Fibroblast of mammary gland (primary cell): Measurements from ENCODE around the gene CADPS.

Source experiments
- DNase-seq: peaks from one replicate; pipeline ENCODE4 v3.0.0-alpha.2; 2010; ENCODE audit warnings: low read depth
- H3K4me3 ChIP-seq: 2 replicates; pipeline ENCODE4 v1.5.1; 2011; ENCODE audit warnings: low read depth, mild to moderate bottlenecking, low read length, moderate library complexity; ENCODE audit not compliant: control insufficient read depth
- TF ChIP-seq, protein P1 (sequence below): conservative IDR thresholded peaks from 2 replicates; pipeline ENCODE4 v1.5.1; 2011; ENCODE audit warnings: low read depth, low read length, inconsistent platforms; ENCODE audit not compliant: control insufficient read depth, insufficient read depth

The CADPS gene

DNA sequence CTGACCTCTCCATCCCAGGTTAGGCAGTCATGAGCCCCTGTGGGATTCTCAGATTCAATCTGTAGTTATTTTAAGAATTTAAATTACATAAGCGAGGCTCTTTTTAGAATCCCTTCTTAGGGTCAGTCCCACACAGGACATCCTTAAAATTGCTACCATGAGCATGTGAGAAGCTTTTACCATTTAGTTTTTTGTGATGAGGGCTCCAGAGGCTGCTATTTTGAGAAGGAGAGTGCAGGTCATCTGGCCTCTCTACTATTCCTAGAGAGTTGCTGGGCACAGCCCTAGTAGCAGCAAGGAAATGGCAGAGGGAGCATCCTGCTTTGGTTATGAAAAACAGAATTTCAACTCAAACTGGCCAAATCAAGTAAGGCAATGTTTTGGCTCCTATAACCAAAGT lies 13.6 kb upstream of the CADPS start:
- no peak overlapping the region for H3K4me3 ChIP-seq
- DNase-seq: no peak
- TF ChIP-seq, protein P1, sequence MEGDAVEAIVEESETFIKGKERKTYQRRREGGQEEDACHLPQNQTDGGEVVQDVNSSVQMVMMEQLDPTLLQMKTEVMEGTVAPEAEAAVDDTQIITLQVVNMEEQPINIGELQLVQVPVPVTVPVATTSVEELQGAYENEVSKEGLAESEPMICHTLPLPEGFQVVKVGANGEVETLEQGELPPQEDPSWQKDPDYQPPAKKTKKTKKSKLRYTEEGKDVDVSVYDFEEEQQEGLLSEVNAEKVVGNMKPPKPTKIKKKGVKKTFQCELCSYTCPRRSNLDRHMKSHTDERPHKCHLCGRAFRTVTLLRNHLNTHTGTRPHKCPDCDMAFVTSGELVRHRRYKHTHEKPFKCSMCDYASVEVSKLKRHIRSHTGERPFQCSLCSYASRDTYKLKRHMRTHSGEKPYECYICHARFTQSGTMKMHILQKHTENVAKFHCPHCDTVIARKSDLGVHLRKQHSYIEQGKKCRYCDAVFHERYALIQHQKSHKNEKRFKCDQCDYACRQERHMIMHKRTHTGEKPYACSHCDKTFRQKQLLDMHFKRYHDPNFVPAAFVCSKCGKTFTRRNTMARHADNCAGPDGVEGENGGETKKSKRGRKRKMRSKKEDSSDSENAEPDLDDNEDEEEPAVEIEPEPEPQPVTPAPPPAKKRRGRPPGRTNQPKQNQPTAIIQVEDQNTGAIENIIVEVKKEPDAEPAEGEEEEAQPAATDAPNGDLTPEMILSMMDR: no peak

DNA sequence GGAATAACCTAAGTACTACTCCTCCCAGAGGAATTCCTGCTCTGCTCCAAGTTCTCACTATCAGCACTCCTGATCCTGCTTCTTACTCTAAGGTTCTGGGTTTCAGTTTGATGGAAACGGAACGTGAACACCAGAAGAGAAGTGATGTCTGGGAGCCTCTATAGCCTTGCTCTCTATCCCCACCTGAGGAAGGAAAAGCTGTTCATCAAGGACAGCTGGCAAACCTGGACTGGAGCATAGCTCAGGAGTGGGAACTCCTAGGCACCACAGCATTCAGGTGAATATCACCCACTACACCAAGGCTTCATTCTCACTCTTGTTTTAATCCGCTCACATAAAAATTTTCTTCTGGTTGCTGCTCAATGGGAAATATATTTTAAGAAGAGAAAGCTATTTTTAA lies 13.0 kb upstream of the CADPS start:
- no peak for DNase-seq
- no peak overlapping the region for H3K4me3 ChIP-seq
- TF ChIP-seq, protein P1: no peak

DNA sequence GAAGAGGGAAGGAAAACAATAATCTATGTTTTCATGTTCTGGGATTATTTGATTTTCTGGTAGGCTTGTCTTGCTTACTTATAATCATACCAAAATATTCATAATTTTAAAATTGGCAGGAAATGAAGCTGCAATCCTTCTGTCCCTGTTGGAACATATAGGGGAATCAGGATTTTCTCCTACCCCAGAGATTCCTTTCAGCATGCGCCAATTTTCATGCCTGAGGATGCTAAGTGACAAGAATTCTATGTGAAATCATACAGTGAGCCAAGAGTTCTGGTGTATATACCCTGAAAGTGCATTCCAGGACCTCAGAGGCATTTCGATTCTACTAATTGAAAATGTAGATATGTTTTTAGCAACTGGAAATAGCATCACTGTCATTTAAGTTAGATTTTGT lies 9.9 kb upstream of the CADPS start:
- no peak overlapping the region for H3K4me3 ChIP-seq
- TF ChIP-seq, protein P1: no peak
- DNase-seq: no peak

DNA sequence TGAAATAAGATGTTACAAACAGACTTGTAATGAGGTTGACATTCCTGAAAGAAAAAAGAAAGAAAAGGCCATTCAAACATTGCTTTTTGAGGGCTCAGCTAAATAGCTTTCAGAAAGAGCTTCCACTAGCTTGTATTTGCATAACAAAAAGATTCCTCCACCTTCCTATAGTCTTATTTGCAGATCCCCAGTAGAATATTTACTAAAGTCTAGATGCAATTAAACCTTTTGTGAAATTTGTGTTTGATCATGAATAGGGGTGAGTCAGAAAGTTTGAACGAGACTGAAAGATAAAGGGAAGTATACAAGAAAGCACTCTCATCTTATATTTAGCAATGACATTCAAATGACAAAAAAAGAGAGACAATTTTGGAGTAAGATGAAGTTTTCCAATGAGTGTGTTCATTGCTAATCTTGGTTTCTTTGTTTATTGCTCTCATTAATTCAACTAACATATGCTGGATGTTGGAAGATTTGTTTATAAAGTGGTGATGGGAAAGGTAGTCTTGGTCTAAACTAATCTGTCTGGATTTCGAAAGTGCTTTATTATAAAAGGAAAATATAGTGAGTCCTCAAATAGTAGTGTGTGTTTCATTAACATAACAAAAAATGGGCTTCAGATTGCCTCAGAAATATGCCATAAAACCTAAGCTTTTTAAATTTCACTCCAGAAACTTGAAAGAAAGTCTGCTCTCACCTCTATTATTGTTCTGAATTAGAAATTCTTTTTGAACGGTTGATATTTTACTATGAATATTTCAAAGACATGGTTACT lies 9.1 kb upstream of the CADPS start:
- TF ChIP-seq, protein P1: no peak
- no peak overlapping the region for H3K4me3 ChIP-seq
- DNase-seq: no peak

DNA sequence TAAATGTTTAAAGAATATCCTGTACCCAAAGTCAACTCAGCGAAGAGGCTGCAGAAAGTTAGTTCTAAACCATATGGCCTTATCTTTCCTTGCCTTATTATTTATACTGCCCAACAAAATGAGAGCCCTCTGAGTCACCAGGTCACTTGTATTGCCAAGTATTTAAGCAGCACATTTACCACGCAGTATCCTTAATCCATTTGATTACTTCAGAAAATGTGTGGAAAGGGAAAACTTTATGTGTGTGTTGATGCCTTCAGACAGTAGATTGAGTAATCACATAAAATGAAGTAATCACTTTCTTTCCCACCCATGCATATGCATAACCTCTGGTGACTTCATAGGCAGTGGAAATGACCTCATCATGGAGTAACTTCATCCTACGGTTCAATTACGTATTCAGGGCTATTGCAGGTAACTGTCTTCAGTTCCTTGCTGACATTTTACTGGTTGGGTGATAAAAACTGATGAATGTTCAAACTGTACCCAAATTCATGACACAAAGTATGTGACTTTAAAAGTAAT lies 7.5 kb upstream of the CADPS start:
- DNase-seq: peak; percentile 45
- no peak overlapping the region for H3K4me3 ChIP-seq
- TF ChIP-seq, protein P1: no peak

DNA sequence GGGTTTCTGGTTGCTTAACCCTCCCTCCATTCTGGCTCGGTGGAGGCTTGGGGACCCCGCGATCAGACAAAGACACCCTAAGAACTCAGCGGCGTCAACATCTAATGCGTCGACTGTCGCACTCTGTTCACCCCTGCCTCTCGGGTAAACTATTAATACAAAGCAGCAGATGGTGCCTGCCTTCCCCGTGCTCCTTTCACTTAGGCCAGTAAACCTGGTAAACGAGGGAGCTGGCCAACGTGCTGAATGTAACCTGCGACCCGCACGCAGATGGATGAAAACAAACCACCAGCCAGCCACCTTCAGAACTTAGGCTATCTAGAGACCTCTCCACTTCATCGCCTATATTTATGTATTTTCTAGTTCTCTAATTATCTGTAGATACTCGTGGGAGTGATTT lies 848 bp upstream of the CADPS start:
- no peak overlapping the region for H3K4me3 ChIP-seq
- TF ChIP-seq, protein P1: no peak
- DNase-seq: peak; percentile 57

DNA sequence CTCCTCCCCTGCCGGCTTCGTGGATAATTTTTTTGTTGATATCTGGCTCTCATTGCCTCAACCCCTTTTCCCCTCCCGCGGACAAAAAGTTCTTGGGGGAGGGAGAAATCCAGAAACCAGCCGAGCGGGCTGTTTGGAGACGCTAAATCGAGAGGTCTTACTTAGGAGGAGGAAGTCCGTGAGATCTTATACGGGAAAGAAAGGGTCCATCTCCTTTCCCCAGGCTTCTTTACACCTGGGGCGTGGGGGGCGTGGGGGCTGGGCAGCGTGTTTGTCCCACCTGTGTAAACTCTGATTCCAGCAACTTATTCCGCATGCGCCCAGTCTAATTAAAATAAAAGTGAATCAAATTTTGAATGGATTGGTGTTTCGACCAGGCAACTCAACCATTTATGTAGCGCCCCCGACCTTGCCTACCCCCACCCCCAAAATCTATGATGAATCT lies 364 bp upstream of the CADPS start:
- peak overlapping the region; percentile 47 for H3K4me3 ChIP-seq
- TF ChIP-seq, protein P1: no peak
- no peak for DNase-seq
